Spleen (tissue), 11 donors: ENCODE results near the gene CD84. TPM values are rescaled to one million over a fixed set of nuclear protein-coding genes. Genes with fewer than 3 reads are reported as not detected.
"Not testable (repeated sequence)": the region's sequence is repeated elsewhere in the genome, so short reads cannot be mapped to it uniquely, and the experiment has no call there.

Experiments used
- DNase-seq: peaks from one replicate; pipeline ENCODE4 v3.0.0-alpha.2; 2020
- H3K27ac ChIP-seq, 8 donors: fragments of 200-600 bp; sonication (generic) in 7 of 8; 1 replicate in 4 of 8; 2 replicates in 4 of 8; pipeline versions ENCODE4 v1.5.0 to v1.8.0; 2016 to 2021; ENCODE audit warnings: inconsistent platforms in 4 of 8, mild to moderate bottlenecking in 4 of 8, moderate library complexity in 1 of 8
- H3K27me3 ChIP-seq, 7 donors: fragments of 200-600 bp; sonication (generic) in 6 of 7; replicated peaks in 1 of 7; 1 replicate in 4 of 7; 2 replicates in 3 of 7; pipeline versions ENCODE4 v1.5.0 to v1.8.0; 2016 to 2021; ENCODE audit warnings: inconsistent platforms in 3 of 7, mild to moderate bottlenecking in 1 of 7
- H3K36me3 ChIP-seq, 6 donors: fragments of 200-600 bp; sonication (generic) in 5 of 6; 1 replicate in 4 of 6; 2 replicates in 2 of 6; pipeline versions ENCODE4 v1.5.0 to v1.8.0; 2016 to 2021; ENCODE audit warnings: inconsistent platforms in 2 of 6
- H3K4me1 ChIP-seq, 6 donors: fragments of 200-600 bp; sonication (generic) in 5 of 6; 1 replicate in 3 of 6; 2 replicates in 3 of 6; pipeline versions ENCODE4 v1.5.0 to v1.8.0; 2016 to 2021; ENCODE audit warnings: inconsistent platforms in 3 of 6
- H3K4me3 ChIP-seq, 8 donors: fragments of 200-600 bp; sonication (generic) in 7 of 8; 1 replicate in 4 of 8; 2 replicates in 4 of 8; pipeline versions ENCODE4 v1.5.0 to v1.8.0; 2016 to 2021; ENCODE audit warnings: inconsistent platforms in 4 of 8, mild to moderate bottlenecking in 4 of 8, moderate library complexity in 2 of 8
- H3K9me3 ChIP-seq, 8 donors: fragments of 200-600 bp; sonication (generic) in 7 of 8; 1 replicate in 4 of 8; 2 replicates in 4 of 8; pipeline versions ENCODE4 v1.5.0 to v1.8.0; 2016 to 2021; ENCODE audit warnings: inconsistent platforms in 4 of 8
- POLR2A ChIP-seq, 3 donors: fragments of 450-650 bp; IDR thresholded peaks; one replicate each; pipeline ENCODE4 v1.5.1; 2017; ENCODE audit warnings: antibody characterized with exemption in 3 of 3, mild to moderate bottlenecking in 1 of 3
- POLR2AphosphoS5 ChIP-seq, 3 donors: sonication (generic); formaldehyde crosslinking; IDR thresholded peaks; one replicate each; pipeline ENCODE4 v1.5.1; 2017; ENCODE audit warnings: antibody characterized with exemption in 3 of 3
- WGBS, 5 donors: extraction: QIAGEN DNeasy Blood & Tissue Kit in 3 of 5; methylation state at CpG; one replicate each; pipeline versions ENCODE4 v1.1.5 to v1.1.7; 2013 to 2018; 5-methylcytosine and 5-hydroxymethylcytosine counted together
- intact Hi-C: fragments of 100-400 bp; cut with DNase I; formaldehyde crosslinking; loops from one replicate; pipeline ENCODE4 v1.15.0; 2023; ENCODE audit warnings: low total_unique reads
- polyA plus RNA-seq, 3 donors: library from polyadenylated mRNA; stranded (reverse); fragments of 200-250 nt; gene quantifications; one replicate each; pipeline ENCODE4 v1.2.1, GENCODE V29; 2013
- total RNA-seq, 7 donors: library from RNA; depleted of rRNA in 3 of 7; stranded (reverse); fragments of >200 nt in 3 of 7; fragmentation: NEBNext Ultra II Directional in 4 of 7; extraction: Animal tissue kit (Norgen Biotek cat#: 25700) in 4 of 7; gene quantifications; one replicate each; pipeline versions ENCODE4 v1.1.0 to v1.2.1, GENCODE V29; 2016 to 2021
- TF ChIP-seq, protein P1 (sequence below), 11 experiments: fragments of 200-600 bp in 7 of 11; fragments of 450-650 bp in 4 of 11; sonication (generic) in 4 of 11; IDR thresholded peaks in 8 of 11; conservative IDR thresholded peaks in 3 of 11; 1 replicate in 7 of 11; 2 replicates in 4 of 11; pipeline versions ENCODE4 v1.4.0 to v1.8.0; 2016 to 2021; ENCODE audit warnings: antibody characterized with exemption in 11 of 11, inconsistent platforms in 4 of 11, mild to moderate bottlenecking in 1 of 11
- donor health status: healthy with polysubstance abuse.
- donor health status: DM: no; HTN: no; CAD: no; lungs with moderate emphysema.
- donor health status: DM: no; HTN: no; CAD: no.
- donor health status: Bipolar disorder and iron deficiency.
- donor health status: healthy.
- donor health status: DM: no; HTN: no; CAD: no.
- donor health status: DM: yes; HTN: yes; CAD: no.

Gene CD84
- total and polyA plus RNA-seq, 10 donors: 4.7 to 76.1 (median 60.0) TPM

DNA sequence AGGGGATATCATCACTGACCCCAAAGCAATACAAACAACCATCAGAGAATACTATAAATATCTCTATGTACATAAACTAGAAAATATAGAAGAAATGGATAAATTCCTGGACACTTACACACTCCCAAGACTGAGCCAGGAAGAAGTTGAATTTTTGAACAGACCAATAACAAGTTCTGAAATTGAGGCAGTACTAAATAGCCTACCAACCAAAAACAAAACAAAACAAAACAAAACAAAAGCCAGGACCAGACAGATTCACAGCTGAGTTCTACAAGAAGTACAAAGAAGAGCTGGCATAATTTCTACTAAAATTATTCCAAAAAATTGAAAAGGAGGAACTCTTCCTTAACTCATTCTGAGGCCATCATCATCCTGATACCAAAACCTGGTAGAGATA lies 18.5 kb downstream of the CD84 start:
- peaks cover 8 to 69% (median 45%) of the 10 kb centered on the region in 6 donors for H3K4me1 ChIP-seq
- intact Hi-C loops: no loop called here
- H3K27ac ChIP-seq: peak overlapping the region in 6 of 8 donors; percentile 42 to 77 (median 54)
- DNase-seq: no peak
- H3K36me3 ChIP-seq: peaks cover 0 to 32% (median 0%) of the 10 kb centered on the region in 6 donors
- no peaks in the 10 kb centered on the region for H3K27me3 ChIP-seq
- no peak overlapping the region for H3K4me3 ChIP-seq
- H3K9me3 ChIP-seq: peaks cover 0 to 17% (median 10%) of the 10 kb centered on the region in 8 donors
- TF ChIP-seq, protein P1, sequence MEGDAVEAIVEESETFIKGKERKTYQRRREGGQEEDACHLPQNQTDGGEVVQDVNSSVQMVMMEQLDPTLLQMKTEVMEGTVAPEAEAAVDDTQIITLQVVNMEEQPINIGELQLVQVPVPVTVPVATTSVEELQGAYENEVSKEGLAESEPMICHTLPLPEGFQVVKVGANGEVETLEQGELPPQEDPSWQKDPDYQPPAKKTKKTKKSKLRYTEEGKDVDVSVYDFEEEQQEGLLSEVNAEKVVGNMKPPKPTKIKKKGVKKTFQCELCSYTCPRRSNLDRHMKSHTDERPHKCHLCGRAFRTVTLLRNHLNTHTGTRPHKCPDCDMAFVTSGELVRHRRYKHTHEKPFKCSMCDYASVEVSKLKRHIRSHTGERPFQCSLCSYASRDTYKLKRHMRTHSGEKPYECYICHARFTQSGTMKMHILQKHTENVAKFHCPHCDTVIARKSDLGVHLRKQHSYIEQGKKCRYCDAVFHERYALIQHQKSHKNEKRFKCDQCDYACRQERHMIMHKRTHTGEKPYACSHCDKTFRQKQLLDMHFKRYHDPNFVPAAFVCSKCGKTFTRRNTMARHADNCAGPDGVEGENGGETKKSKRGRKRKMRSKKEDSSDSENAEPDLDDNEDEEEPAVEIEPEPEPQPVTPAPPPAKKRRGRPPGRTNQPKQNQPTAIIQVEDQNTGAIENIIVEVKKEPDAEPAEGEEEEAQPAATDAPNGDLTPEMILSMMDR (IDR thresholded peaks at IDR 0.05 in 8 of 11, conservative IDR thresholded peaks at IDR 0.05 in 3 of 11): no peak
- no peak for TF ChIP-seq POLR2AphosphoS5 (IDR thresholded peaks at IDR 0.05)
- no peak for TF ChIP-seq POLR2A (IDR thresholded peaks at IDR 0.05)

DNA sequence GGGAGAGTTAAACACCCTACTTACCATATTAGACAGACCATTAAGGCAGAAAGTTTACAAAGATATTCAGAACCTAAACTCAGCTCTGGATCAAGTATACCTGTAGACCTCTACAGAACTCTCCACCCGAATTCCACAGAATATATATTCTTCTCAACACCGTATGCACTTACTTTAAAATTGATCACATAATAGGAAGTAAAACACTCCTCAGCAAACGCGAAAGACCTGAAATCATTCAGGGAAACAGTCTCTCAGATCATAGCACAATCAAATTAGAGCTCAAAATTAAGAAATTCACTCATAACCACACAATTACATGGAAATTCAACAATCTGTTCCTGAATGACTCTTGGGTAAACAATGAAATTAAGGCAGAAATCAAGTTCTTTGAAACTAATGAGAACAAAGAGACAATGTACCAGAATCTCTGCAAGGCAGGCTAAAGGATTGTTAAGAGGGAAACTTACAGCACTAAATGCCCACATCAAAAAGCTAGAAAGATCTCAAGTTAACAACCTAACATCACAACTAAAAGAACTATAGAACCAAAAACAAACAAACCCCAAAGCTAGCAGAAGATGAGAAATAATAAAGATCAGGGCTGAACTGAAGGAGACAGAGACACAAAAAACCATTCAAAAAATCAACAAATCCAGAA lies 19.1 kb downstream of the CD84 start:
- 63 to 76% (median 68%) methylated on average over 4 of the region's 4 CpGs for WGBS, 5 donors
- TF ChIP-seq POLR2AphosphoS5 (IDR thresholded peaks at IDR 0.05) (no peak), POLR2A (IDR thresholded peaks at IDR 0.05) (no peak)
- TF ChIP-seq, protein P1 (IDR thresholded peaks at IDR 0.05 in 8 of 11, conservative IDR thresholded peaks at IDR 0.05 in 3 of 11): no peak
- Histone ChIP-seq H3K4me1 (peaks cover 1 to 62% (median 39%) of the 10 kb centered on the region in 6 donors), H3K4me3 (peak overlapping the region in 2 of 8 donors; percentile 8 to 45), H3K36me3 (peaks cover 0 to 30% (median 0%) of the 10 kb centered on the region in 6 donors), H3K27me3 (no peaks in the 10 kb centered on the region), H3K27ac (peak overlapping the region in 7 of 8 donors; percentile 23 to 77 (median 53)), H3K9me3 (peaks cover 0 to 17% (median 10%) of the 10 kb centered on the region in 8 donors)
- DNase-seq: no peak
- intact Hi-C loops: no loop called here

DNA sequence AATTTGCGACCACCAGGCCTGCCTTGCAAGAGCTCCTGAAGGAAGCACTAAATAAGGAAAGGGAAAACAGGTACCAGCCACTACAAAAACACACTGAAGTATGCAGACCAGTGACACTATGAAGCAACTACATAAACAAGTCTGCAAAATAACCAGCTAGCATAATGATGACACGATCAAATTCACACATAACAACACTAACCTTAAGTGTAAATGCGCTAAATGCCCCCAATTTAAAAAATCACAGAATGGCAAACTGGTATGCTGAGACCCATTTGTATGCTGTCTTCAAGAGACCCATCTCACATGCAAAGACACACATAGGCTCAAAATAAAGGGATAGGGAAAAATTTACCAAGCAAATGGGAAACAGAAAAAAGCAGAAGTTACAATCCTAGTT lies 19.9 kb downstream of the CD84 start:
- H3K27me3 ChIP-seq, DNase-seq, intact Hi-C loops: not testable (repeated sequence)
- 53 to 90% (median 81%) methylated on average over 3 of the region's 3 CpGs for WGBS, 5 donors
- Histone ChIP-seq H3K27ac (peak overlapping the region; percentile 16 to 77 (median 54)), H3K9me3 (peaks cover 0 to 17% (median 10%) of the 10 kb centered on the region in 8 donors), H3K4me1 (peaks cover 0 to 55% (median 32%) of the 10 kb centered on the region in 6 donors), H3K4me3 (peak overlapping the region in 3 of 8 donors; percentile 8 to 45 (median 11)), H3K36me3 (peaks cover 0 to 23% (median 0%) of the 10 kb centered on the region in 6 donors)

DNA sequence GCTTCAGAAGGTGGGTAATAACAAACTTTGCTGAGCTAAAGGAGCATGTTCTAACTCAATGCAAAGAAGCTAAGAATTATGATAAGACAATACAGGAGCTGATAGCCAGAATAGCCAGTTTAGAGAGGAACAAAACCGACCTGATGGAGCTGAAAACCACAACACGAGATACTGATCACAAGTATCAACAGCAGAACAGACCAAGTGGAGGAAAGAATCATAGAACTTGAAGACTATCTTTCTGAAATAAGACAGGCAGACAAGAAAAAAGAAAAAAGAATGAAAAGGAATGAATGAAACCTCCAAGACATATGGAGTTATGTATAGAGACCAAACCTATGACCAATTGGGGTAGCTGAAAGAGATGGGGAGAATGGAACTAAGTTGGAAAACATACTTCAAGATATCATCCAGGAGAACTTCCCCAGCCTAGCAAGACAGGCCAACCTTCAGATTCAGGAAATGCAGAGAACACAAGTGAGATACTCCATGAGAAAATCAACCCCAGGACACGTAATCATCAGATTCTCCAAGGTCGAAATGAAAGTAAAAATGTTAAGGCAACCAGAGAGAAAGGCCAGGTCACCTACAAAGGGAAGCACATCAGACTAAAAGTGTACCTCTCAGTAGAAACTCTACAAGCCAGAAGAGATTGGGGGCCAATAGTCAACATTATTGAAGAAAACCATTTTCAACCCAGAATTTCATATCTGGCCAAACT lies 20.5 kb downstream of the CD84 start:
- TF ChIP-seq, protein P1 (IDR thresholded peaks at IDR 0.05 in 8 of 11, conservative IDR thresholded peaks at IDR 0.05 in 3 of 11): no peak
- TF ChIP-seq POLR2AphosphoS5 (IDR thresholded peaks at IDR 0.05): no peak
- no peak for TF ChIP-seq POLR2A (IDR thresholded peaks at IDR 0.05)
- Histone ChIP-seq H3K4me3 (peak overlapping the region in 3 of 8 donors; percentile 8 to 45 (median 11)), H3K4me1 (peaks cover 0 to 49% (median 32%) of the 10 kb centered on the region in 6 donors), H3K36me3 (peaks cover 0 to 28% (median under 1%) of the 10 kb centered on the region in 6 donors), H3K27me3 (no peaks in the 10 kb centered on the region), H3K9me3 (peaks cover 0 to 17% (median 10%) of the 10 kb centered on the region in 8 donors), H3K27ac (peak overlapping the region; percentile 16 to 77 (median 54))
- intact Hi-C loops: no loop called here
- DNase-seq: no peak
- WGBS, 5 donors: 58 to 77% (median 67%) methylated on average over 4 of the region's 4 CpGs
